CD4-positive, alpha-beta T cell treated with Interleukin-21 for 1 hour (primary cell): ENCODE results near the gene PDRG1.
"Not testable (repeated sequence)": the region's sequence is repeated elsewhere in the genome, so short reads cannot be mapped to it uniquely, and the experiment has no call there.

Source experiments
- DNase-seq: peaks from one replicate; pipeline ENCODE4 v3.0.0-alpha.2; 2020

The PDRG1 gene

DNA sequence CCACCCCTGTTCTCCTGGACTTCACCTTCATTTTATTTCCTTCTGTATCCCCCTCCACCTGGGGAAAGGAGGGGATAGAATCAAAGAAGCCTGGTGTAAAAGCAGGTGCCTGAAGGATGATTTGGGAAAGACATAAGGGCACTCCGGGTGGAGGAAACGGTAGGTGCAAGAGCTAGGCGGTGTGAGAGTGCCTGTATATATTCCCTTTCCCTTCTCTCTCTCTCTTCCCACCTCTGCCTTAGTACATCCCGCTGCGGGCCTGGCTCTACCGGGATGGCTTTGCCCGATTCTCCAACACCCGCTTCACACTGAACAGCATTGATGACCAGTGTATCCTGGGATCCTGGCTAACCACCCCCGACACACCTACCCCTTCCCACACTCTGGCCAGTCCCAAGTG lies 26.2 kb downstream of the PDRG1 start:
- no peak for DNase-seq

DNA sequence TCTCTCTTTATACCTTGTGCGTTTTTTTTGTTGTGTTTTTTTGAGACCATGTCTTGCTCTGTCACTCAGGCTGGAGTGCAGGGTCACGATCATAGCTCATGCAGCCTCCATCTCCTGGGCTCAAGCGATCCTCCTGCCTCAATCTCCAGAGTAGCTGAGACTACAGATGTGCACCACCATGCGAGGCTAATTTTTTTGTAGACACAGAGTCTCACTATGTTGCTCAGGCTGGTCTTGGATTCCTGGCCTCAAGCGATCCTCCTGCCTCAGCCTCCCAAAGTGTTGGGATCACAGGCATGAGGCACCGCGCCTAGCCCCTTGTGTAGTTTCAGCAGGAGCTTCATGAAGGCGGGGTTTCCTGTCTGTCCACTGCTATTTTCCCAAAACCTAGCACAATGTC lies 27.3 kb downstream of the PDRG1 start:
- DNase-seq: no peak

DNA sequence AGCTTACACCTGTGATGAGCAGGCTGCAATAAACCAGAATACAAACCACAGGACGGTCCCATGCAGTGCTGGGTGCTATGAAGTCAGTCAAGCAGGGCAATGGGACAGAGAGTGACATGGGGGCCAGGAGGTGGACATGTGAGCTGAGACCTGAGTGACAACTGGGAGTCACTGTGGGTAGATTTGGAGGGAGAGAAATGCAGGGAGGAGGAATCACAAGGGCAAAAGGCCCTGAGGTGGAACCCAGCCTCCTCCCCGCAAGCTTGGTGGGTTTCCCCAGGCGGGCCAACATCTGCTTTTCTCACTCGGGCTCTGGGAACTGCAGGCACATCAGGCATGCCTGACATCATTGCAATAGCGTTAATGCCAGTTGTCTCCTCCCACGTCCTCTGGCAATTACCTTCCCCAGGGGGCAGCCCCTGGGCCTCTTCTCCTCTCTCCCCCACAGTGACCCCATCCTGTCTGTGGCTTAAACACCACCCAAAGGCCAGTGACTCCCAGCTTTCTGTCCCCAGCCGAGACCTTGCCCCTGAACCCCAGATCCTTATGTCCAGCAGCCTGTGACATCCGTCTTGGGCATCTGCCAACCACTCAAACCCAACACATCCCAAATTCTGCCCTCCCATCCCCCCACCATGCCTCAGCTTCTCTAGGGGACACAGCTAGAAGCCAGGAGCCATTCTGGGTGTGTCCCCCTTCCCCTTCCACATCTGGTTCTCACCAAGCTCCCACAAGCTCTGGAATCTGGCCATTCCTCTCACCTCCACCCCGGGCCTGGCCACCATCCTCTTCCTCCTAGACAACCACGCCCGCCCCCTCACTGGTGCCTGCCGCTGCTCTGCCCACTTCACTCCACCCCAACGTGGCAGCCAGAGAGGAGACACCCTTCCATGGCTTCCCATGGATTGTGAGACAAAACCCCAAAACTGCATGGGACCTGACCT lies 28.2 kb downstream of the PDRG1 start:
- no peak for DNase-seq

DNA sequence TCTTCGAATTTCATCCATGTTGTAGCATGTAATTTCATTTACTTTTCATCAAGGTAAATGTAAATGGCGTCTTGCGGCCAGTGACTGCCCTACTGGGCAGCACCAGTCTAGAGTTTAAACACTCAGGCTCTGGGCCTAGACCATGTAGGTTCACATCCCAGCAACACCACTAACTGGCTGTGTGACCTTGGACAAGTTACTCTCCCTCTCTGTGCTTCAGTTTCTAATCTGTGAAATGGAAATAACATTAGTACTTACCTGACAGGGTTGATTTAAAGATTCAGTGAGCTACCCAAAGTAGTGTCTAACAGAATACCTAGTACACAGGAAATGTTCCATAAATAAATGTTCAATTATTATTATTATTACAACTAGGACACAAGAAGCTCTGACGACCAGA lies 29.3 kb downstream of the PDRG1 start:
- DNase-seq: no peak

DNA sequence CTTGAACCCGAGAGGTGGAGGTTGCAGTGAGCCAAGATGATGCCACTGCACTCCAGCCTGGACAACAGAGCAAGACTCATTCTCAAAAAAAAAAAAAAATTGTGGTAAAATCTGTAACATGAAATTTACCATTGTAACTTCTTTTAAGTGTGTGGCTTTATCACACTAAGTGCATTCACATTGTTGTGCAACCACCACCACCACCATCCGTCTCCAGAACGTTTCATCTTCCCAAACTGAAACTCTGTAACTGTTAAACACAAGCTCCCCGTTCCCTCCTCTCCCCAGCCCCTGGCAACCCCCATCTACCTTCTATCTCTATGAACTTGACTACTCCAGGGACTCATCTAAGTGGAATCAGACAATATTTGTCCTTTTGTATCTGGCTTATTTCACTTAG lies 29.7 kb downstream of the PDRG1 start:
- no peak for DNase-seq

DNA sequence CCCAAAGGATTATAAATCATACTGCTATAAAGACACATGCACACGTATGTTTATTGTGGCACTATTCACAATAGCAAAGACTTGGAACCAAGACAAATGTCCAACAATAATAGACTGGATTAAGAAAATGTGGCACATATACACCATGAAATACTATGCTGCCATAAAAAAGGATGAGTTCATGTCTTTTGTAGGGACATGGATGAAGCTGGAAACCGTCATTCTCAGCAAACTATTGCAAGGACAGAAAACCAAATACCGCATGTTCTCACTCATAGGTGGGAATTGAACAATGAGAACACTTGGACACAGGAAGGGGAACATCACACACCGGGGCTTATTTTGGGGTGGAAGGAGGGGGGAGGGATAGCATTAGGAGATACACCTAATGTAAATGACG lies 30.4 kb downstream of the PDRG1 start:
- not testable (repeated sequence) for DNase-seq

DNA sequence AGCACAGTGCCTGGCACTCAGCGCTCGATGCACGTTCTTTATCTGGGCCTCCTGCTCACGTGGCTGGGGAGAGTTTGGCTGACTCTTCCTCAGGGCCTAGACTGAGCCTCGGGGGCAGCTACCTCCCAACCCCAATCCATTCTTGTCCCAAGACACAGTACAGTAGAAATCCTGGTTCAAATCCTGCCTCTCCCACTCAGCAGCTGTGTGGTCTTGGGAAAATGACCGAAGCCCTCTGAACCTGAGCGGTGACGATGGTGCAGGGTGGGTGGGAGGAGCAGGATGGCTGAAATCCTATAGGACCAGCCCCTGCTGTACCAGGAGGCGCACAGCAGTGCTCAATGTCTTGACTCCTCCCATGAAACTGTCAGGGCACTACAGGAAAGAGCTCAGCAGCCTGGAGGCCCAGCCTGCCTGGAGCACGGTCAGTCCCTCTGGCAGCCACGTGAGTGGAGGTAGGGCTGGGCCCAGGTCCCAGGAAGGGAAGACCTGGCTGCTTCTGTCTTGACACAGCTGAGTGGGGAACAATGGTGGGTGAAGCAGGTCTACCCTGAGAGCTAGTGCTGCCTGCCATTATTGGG lies 31.5 kb downstream of the PDRG1 start:
- DNase-seq: no peak

DNA sequence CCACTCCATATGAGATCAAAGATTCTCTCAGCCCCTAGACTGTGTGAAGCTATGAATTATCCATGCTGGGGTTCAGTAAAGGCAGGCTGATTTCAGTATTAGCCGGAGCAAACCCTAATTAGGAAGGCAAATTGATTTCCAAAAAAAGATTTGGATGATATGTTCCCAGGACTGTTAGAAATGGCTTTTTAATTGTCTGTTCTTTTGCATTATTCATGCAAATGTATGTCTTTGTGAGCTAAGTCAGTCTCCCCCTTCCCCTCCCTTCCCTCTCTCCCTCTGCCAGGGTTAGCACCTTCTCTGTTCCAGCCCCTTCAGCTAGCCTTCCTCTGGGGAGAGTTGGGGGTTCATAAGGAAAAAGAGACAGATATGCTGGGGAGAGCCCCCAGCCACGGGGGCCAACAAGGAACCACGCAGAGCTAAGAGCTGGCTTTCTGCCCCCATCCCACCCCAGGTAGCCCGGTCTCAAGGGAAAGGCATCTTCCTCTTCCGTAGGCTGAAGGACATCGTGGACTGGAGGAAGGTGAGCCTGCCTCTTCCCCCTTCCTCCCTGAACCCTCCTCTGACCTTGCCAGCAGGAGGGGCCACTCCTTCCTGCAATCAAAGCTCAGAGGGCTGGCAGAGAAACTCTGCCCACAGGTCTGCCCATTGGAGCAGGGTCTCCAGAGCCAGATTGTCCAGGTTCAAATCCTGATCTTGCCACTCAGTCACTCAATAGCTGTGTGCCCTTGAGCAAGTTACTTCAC lies 32.3 kb downstream of the PDRG1 start:
- DNase-seq: no peak

DNA sequence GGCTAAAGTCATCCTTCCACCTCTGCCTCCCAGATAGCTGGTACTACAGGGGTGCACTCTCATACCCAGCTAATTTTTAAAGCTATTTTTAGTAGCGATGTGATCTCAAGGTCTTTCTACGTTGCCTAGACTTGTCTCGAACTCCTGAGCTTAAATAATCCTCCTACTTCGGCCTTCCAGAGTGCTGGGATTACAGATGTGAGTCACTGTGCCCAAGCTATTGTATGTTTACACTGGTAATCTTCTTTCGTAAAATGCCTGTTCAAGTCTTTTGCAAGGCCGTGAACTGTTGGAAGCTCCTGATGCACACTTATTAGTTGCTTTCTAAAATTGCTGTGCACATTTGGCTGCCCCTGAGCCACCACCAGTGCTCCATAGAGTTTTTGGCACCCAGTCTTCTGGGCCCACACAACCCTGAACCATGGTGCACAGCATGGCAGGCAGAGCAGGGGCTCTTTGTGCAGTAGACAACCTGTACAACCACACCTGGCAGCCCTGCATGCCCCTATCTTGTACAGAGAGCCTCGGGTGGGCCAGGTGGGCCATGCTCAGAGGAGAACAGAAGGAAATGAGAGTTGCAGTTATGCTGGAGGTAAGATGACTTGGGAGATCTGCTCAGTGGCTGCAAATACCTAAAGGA lies 33.3 kb downstream of the PDRG1 start:
- DNase-seq: no peak

DNA sequence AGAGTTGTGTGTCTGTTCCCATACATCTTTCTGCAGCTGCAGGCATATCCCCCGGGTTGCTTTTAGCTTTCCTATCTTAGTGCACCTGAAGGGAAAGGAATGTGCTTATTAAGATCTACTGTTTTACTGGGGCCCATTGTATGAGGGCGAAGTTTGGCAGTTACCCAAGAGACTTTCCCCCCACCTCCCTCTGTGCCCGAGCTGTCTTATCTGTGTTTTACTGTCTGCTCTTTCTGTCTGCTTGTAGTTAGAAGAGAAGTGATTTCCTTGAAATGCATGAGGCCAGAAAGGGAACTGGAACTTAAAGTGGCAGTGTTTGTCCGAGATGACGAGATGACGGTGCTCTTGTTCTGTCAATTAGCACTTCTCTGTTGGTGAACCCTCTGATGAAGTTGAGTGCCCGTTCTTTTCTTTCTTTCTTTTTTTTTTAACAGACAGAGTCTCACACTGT lies 33.9 kb downstream of the PDRG1 start:
- not testable (repeated sequence) for DNase-seq

DNA sequence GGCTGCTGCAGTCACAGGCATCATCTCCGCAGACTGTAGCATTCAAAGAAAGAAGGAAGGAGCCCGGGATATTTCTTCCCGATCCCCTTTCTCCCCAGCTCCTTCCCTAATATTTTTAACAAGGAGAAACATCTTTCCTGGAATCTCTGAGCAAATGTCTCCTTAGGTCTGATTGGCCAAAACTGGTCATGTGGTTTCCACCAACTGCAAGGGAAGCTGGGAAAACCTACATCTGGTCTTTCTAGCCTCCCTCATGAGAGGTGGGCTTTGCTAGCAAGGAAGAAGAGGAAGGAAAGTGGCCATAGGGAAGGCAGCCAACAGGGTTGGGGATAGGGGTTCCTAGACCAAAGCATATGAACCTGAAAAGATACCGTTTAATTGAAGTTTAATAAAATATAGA lies 35.1 kb downstream of the PDRG1 start:
- DNase-seq: no peak

DNA sequence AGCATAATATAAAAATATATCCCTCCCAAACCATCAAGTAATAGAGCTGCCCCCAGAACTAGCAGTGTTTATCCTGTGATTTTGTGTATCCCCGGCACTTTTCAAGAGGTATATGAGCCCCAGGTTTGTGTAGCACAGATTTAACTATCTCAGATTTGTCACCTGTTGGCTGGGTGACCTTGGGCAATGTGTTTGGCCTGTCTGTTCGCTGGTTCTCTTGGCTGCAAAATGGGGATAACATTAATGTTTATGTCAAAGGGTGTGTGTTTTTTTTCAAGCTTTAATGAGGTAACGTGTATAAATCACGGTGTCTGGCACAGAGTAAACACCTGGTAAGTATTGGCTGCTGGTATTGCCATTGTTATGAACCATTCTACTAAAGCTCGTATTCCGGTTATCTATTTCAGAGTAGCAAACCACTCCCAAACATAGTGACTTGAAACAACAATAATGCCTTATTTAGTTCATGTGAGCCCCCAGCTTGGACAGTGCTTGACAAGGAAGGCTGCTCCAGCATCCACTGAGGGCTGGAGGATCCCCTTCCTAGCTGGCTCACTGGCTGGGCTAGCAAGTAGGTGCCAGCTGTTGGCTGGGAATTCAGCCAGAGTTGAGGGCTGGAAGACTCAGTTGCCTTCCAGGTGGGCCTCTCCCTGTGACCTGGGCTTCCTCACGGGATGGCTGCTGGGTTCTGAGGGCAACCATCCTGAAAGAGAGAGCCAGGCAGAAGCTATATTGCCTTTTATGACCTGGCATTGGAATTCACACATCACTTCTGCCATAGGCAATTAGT lies 36.2 kb downstream of the PDRG1 start:
- DNase-seq: no peak

DNA sequence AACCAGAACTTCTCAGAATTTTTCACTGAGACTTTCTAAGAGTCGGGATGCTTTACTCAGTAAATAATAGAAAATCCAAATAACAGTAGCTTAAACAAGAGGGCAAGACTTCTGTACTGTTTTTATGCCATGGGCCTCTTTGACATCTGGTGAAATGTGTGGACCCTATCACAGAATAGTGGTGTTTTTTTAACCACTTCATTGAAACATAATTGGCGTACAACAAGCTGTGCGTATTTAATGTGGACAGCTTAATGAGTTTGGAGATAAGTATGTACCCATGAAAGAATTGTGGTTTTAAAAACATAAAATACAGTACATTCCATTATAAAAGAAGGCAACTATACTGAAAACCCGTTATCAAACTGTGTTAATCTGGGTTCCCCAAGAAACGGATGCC lies 37.7 kb downstream of the PDRG1 start:
- no peak for DNase-seq

DNA sequence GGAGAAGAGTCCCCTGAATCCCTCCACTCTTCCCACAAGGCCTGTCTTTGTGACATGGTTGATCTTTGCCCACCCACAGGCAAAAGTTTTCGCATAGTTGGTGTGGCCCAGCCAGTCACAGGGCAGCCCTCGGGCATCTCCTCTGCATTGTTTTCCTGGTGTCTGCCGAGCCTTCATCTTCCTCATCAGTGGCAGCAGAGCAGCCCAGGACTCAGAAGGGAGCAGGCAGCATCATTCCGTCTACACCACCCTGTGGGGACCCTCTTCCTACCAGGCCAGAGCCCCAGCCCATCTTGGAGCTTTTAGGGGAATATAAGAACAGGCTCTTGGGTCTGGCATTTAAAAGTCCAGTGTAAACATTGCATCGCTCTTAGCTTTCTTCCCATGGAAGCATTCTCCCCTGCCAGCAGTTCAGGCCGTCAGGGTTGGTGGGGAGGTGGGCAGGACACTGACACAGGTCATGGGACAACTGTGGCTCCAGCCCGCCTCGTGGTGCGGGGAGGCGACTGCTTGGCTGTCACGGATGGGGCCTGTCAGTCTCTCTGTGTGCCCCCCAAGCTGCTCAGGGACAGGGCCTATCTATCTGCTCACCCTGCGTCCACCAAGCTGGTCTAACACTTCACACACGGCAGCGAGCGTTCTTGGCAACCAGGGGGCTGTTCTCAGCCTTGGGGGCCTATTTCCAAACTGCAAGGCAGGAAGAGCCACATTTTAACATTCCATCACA lies 38.3 kb downstream of the PDRG1 start:
- DNase-seq: no peak

DNA sequence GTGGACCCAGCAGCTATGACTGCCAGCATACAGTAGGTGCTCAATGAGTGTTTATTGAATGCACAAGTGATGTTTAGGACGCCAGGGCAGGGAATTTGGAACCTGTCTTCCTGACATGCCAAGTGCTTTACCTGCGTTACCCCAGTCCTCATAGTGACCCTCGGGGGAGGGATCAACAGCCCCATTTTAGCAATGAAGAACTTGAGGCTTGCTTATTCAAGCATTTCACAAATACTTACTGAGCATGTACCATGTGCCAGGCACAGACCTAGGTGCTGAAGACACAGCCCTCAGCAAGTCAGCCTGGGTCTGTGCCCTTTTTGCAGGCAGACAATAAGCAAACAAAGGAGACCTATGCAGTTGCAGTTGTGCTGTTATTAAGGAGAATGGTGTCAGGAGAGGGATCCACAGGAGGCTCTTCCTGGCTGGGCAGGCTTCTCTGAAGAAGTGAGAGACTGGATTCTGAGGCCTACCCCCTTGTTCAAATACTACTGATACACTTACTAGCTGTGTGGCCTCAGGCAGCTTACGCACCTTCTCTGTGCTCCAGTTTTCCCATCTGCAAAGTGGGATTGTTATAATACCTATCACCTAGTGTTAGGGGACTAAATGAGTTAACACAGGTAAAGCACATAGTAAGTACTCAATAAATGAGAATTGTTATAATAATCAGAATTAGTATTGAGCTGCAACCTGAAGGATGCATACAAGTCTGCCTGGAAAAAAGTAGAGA lies 41.6 kb downstream of the PDRG1 start:
- DNase-seq: no peak

DNA sequence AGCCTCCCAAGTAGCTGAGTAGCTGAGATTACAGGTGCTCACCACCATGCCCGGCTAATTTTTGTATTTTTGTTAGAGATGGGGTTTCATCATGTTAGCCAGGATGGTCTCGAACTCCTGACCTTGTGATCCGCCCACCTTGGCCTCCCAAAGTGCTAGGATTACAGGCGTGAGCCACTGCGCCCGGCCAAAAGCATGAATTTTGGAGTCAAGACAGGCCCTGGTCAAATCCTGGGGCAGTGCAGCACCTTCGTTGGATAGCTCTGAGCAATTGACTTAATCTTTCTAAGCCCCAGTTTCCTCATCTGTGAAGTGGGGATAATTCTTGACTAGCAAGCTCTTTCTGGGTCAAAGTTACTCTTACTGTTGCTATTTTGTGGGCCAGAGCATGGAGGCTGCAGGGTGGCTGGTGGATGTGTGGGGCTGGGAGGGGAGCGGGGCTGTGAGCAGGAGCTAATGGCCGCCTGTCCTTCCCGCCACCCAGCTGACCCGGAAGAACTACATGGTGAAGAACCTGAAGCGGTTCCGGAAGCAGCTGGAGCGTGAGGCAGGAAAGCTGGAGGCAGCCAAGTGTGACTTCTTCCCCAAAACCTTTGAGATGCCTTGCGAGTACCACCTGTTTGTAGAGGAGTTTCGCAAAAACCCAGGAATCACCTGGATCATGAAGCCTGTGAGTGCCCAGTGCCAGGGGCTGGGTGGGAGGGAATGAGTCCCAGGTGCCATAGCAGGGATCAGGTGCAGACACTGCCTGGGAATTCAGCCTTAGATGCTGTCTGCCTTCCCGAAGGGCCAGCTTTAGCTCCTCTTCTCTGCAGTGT lies 42.4 kb downstream of the PDRG1 start:
- DNase-seq: no peak

DNA sequence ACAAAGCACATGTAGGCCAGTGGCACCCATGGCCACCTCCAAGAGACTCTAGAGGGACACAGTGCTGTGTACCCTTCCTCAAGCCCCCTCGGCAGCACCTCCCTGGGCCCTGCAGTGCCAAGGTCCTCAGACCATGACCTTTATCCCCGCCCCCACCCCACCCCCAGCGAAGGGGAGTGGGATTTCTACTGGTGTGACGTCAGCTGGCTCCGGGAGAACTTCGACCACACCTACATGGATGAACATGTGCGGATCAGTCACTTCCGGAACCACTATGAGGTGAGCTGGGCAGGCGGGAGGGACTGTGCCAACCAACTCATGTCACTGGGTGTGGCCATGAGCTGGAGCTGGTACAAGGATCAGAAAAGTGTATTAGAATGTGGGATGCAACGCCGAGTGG lies 43.4 kb downstream of the PDRG1 start:
- no peak for DNase-seq

DNA sequence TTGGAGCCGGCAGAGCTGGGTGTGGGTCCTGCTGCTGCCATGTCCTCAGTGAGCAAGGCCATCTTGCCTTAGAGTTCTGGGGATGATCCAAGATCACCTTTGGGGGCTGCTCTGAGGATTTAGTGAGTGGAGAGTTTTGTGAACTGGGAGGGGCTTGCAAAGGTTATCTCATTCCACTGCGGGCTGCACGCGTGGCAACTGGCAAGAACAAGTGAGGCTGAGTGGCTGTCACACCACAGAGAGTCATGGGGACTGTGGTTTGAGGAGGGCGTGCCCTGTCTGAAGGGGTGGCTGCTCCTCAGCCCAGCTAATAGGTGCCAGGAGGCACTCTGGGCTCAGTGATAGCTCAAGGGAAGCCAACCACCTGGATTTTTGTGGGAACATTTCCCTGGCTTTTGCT lies 43.8 kb downstream of the PDRG1 start:
- no peak for DNase-seq

DNA sequence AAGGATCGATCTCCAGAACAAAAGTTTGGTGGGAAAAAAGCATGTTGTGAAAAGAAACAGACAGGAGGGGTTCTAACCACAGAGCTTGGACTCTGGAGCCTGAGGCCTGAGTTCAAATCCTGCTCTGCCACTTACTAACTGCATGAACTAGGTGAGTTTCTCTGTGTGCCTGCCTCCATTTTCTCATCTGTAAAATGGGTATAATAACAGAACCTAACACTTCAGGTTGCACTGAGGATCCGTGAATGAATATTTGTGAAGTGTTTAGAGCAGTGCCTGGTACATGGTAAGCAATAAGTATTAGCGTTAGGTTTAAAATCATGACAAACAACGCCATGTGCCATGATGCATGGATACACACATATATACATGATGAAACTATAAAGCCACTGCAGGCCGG lies 44.8 kb downstream of the PDRG1 start:
- no peak for DNase-seq

DNA sequence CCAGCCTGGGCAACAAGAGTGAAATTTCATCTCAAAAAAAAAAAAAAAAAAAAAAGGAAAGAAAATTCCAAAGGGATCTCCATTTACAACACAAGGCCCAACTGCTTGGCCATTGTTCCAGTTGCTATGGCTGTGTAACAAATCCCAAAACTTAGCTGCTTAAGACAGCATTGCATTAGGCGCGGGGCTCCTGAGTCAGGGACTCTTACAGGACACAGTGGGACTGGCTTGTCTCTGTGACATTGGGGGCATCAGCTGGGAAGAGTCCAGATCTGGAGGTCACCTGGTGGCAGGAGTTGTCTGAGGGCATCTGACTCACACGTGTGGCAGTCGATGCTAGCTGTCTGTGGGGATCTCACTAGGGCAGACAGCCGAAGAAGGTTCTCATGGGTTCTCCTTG lies 45.8 kb downstream of the PDRG1 start:
- DNase-seq: no peak
